HEK293 (cell line): ENCODE results near the gene DIP2C.
"Not testable (repeated sequence)": the region's sequence is repeated elsewhere in the genome, so short reads cannot be mapped to it uniquely, and the experiment has no call there.

Experiments
- CTCF ChIA-PET: fragments of 350-600 bp; formaldehyde crosslinking; extraction: SDS; loops from one replicate; lab custom pipeline; 2021; ENCODE audit warnings: antibody characterized with exemption; lab: Yijun Ruan, JAX
- POLR2A ChIA-PET: fragments of 300-600 bp; formaldehyde crosslinking; extraction: SDS; loops from one replicate; lab custom pipeline; 2020; ENCODE audit warnings: antibody characterized with exemption, inconsistent platforms; lab: Yijun Ruan, JAX
- H3K27ac ChIP-seq: fragments of 200-500 bp; sonication (Bioruptor generic); 2 replicates; pipeline ENCODE4 v1.5.1; 2014; ENCODE audit warnings: low read depth, low read length, control low read depth, inconsistent platforms; ENCODE audit errors: extremely low read depth
- H3K36me3 ChIP-seq, 2 experiments: fragments of 200-500 bp in 1 of 2; sonication (Bioruptor generic) in 1 of 2; 1 replicate in 1 of 2; 2 replicates in 1 of 2; pipeline ENCODE4 v1.5.1; 2014 to 2017; ENCODE audit warnings: inconsistent platforms in 2 of 2, low read length in 2 of 2; ENCODE audit not compliant: control insufficient read depth in 2 of 2, insufficient read depth in 1 of 2
- H3K4me1 ChIP-seq: fragments of 200-500 bp; sonication (Bioruptor generic); 2 replicates; pipeline ENCODE4 v1.5.1; 2014; ENCODE audit warnings: mild to moderate bottlenecking, low read length, inconsistent platforms; ENCODE audit not compliant: control insufficient read depth, insufficient read depth
- H3K4me3 ChIP-seq: 2 replicates; pipeline ENCODE4 v1.5.1; 2011; ENCODE audit warnings: low read depth, mild to moderate bottlenecking, control low read depth, low read length, moderate library complexity
- H3K9me3 ChIP-seq: fragments of 200-500 bp; sonication (Bioruptor generic); 2 replicates; pipeline ENCODE4 v1.5.1; 2014; ENCODE audit warnings: low read depth, low read length, inconsistent platforms; ENCODE audit not compliant: control insufficient read depth, insufficient read depth
- FEZF1 ChIP-seq: fragments of 450-650 bp; formaldehyde crosslinking; IDR thresholded peaks from 2 replicates; pipeline ENCODE4 v1.5.1; 2016; ENCODE audit warnings: missing biosample characterization, missing genetic modification characterization
- IKZF3 ChIP-seq: fragments of 450-650 bp; IDR thresholded peaks from 2 replicates; pipeline ENCODE4 v1.5.0; 2018; ENCODE audit warnings: missing biosample characterization, mild to moderate bottlenecking, missing genetic modification characterization, moderate library complexity
- KLF7 ChIP-seq: fragments of 450-650 bp; formaldehyde crosslinking; IDR thresholded peaks from 2 replicates; pipeline ENCODE4 v1.5.1; 2016; ENCODE audit warnings: missing biosample characterization, missing genetic modification characterization, borderline replicate concordance
- PRDM6 ChIP-seq: fragments of 450-650 bp; formaldehyde crosslinking; IDR thresholded peaks from 2 replicates; pipeline ENCODE4 v1.5.1; 2017; ENCODE audit warnings: missing biosample characterization, missing genetic modification characterization
- REPIN1 ChIP-seq: fragments of 450-650 bp; formaldehyde crosslinking; IDR thresholded peaks from 2 replicates; pipeline ENCODE4 v1.5.1; 2017; ENCODE audit warnings: missing biosample characterization, missing genetic modification characterization, low read depth
- SCRT2 ChIP-seq: fragments of 450-650 bp; formaldehyde crosslinking; IDR thresholded peaks from 2 replicates; pipeline ENCODE4 v1.5.1; 2016; ENCODE audit warnings: missing biosample characterization, missing genetic modification characterization
- ZBTB17 ChIP-seq: fragments of 450-650 bp; formaldehyde crosslinking; IDR thresholded peaks from 2 replicates; pipeline ENCODE4 v1.5.1; 2016; ENCODE audit warnings: missing biosample characterization, missing genetic modification characterization
- ZBTB26 ChIP-seq: fragments of 450-650 bp; formaldehyde crosslinking; optimal IDR thresholded peaks from 2 replicates; pipeline ENCODE3; 2016; ENCODE audit warnings: missing biosample characterization, mild to moderate bottlenecking, missing genetic modification characterization
- ZFHX2 ChIP-seq: fragments of 450-650 bp; formaldehyde crosslinking; conservative IDR thresholded peaks from 2 replicates; pipeline ENCODE4 v1.5.1; 2016; ENCODE audit warnings: missing biosample characterization, missing genetic modification characterization
- ZNF112 ChIP-seq: fragments of 450-650 bp; formaldehyde crosslinking; IDR thresholded peaks from 2 replicates; pipeline ENCODE4 v1.5.0; 2017; ENCODE audit warnings: missing biosample characterization, missing genetic modification characterization
- ZNF146 ChIP-seq: fragments of 450-650 bp; formaldehyde crosslinking; IDR thresholded peaks from 2 replicates; pipeline ENCODE4 v1.5.1; 2016; ENCODE audit warnings: missing biosample characterization, missing genetic modification characterization
- ZNF184 ChIP-seq: fragments of 450-650 bp; IDR thresholded peaks from 2 replicates; pipeline ENCODE4 v1.5.1; 2018; ENCODE audit warnings: missing biosample characterization, mild to moderate bottlenecking, missing genetic modification characterization
- ZNF202 ChIP-seq: fragments of 450-650 bp; formaldehyde crosslinking; IDR thresholded peaks from 2 replicates; pipeline ENCODE4 v1.5.1; 2016; ENCODE audit warnings: missing biosample characterization, missing genetic modification characterization, borderline replicate concordance
- ZNF248 ChIP-seq: fragments of 450-650 bp; formaldehyde crosslinking; IDR thresholded peaks from 2 replicates; pipeline ENCODE4 v1.5.1; 2017; ENCODE audit warnings: missing biosample characterization, missing genetic modification characterization
- ZNF26 ChIP-seq: fragments of 450-650 bp; formaldehyde crosslinking; IDR thresholded peaks from 2 replicates; pipeline ENCODE4 v1.5.1; 2016; ENCODE audit warnings: missing biosample characterization, missing genetic modification characterization
- ZNF266 ChIP-seq: fragments of 450-650 bp; formaldehyde crosslinking; IDR thresholded peaks from 2 replicates; pipeline ENCODE4 v1.5.1; 2016; ENCODE audit warnings: missing biosample characterization, missing genetic modification characterization, low read depth
- ZNF324 ChIP-seq: fragments of 450-650 bp; formaldehyde crosslinking; IDR thresholded peaks from 2 replicates; pipeline ENCODE4 v1.5.1; 2016; ENCODE audit warnings: missing biosample characterization, missing genetic modification characterization
- ZNF501 ChIP-seq: fragments of 450-650 bp; formaldehyde crosslinking; IDR thresholded peaks from 2 replicates; pipeline ENCODE4 v1.5.1; 2016; ENCODE audit warnings: missing biosample characterization, missing genetic modification characterization
- ZNF600 ChIP-seq: fragments of 450-650 bp; formaldehyde crosslinking; IDR thresholded peaks from 2 replicates; pipeline ENCODE4 v1.5.1; 2016; ENCODE audit warnings: missing biosample characterization, missing genetic modification characterization
- ZNF629 ChIP-seq: fragments of 450-650 bp; formaldehyde crosslinking; IDR thresholded peaks from 2 replicates; pipeline ENCODE4 v1.5.1; 2017; ENCODE audit warnings: missing biosample characterization, missing genetic modification characterization
- ZNF654 ChIP-seq: fragments of 450-650 bp; formaldehyde crosslinking; IDR thresholded peaks from 2 replicates; pipeline ENCODE4 v1.5.1; 2016; ENCODE audit warnings: low read depth, missing biosample characterization, missing genetic modification characterization
- ZXDB ChIP-seq: fragments of 450-650 bp; formaldehyde crosslinking; IDR thresholded peaks from 2 replicates; pipeline ENCODE4 v1.5.1; 2016; ENCODE audit warnings: missing biosample characterization, missing genetic modification characterization

The DIP2C gene

GRCh38 chr10:634256-634655, 55.2 kb downstream of the DIP2C start (continued):
- peak; percentile 69 for TF ChIP-seq ZNF629 (tag by site-specific recombination)
- no peak for TF ChIP-seq ZNF248
- TF ChIP-seq ZNF501 = no peak
- no peak for TF ChIP-seq IKZF3 (tag by site-specific recombination)
- no peak for TF ChIP-seq REPIN1 (tag by site-specific recombination)
- TF ChIP-seq ZFHX2 (tag by site-specific recombination) = no peak
- TF ChIP-seq FEZF1 = no peak
- peak; percentile 74 for TF ChIP-seq ZNF600 (tag by site-specific recombination)
- TF ChIP-seq ZNF146 (tag by site-specific recombination) = no peak
- 0 out of 2 replicates have a peak, but pooled peaks have one; percentile 15 for TF ChIP-seq ZBTB17

- Histone ChIP-seq H3K9me3 (no peaks in the 10 kb centered on the region), H3K27ac (no peak overlapping the region), H3K36me3 (peaks cover 0 to 3% of the 10 kb centered on the region in 2 experiments; a peak in 1 of 3 replicates), H3K4me3 (no peak overlapping the region), H3K4me1 (0 out of 2 replicates have a peak, but pooled peaks cover 3% of the 10 kb centered on the region)
- ChIA-PET CTCF (interaction anchor here (0.6 kb wide), 1 partner anchor 14 kb away, joined by 4 read pairs; no protein-coding TSS in a partner anchor), POLR2A (no interaction called here)
- no peak for TF ChIP-seq ZNF112
- TF ChIP-seq PRDM6 (tag by site-specific recombination) = 0 out of 2 replicates have a peak, but pooled peaks have one; percentile 9
- TF ChIP-seq ZXDB (tag by site-specific recombination) = no peak
- TF ChIP-seq SCRT2 (tag by site-specific recombination) = peak; percentile 63
These were observed 55.9 kb downstream of the DIP2C start for GRCh38 chr10:633279-634245.

- H3K27ac ChIP-seq, H3K4me3 ChIP-seq, H3K4me1 ChIP-seq, H3K9me3 ChIP-seq, H3K36me3 ChIP-seq, CTCF ChIA-PET, POLR2A ChIA-PET: not testable (repeated sequence)
These were observed 56.7 kb downstream of the DIP2C start for GRCh38 chr10:632807-633177.

GRCh38 chr10:632155-632806, 57.2 kb downstream of the DIP2C start:
- H3K27ac ChIP-seq, POLR2A ChIA-PET, H3K9me3 ChIP-seq, H3K4me3 ChIP-seq, CTCF ChIA-PET, H3K4me1 ChIP-seq, H3K36me3 ChIP-seq: not testable (repeated sequence)

GRCh38 chr10:631266-631665, 58.2 kb downstream of the DIP2C start:
- H3K27ac ChIP-seq = no peak overlapping the region
- ChIA-PET CTCF (no interaction called here), POLR2A (no interaction called here)
- H3K4me1 ChIP-seq = 0 out of 2 replicates have a peak, but pooled peaks cover 3% of the 10 kb centered on the region
- H3K36me3 ChIP-seq = peaks cover 0 to 3% of the 10 kb centered on the region in 2 experiments; a peak in 1 of 3 replicates
- no peaks in the 10 kb centered on the region for H3K9me3 ChIP-seq
- H3K4me3 ChIP-seq = no peak overlapping the region
- no peak for TF ChIP-seq KLF7 (tag by site-specific recombination)
- TF ChIP-seq ZBTB26 (tag by site-specific recombination) = no peak
- TF ChIP-seq ZNF324 (tag by site-specific recombination) = no peak
- no peak for TF ChIP-seq ZNF26
- TF ChIP-seq ZNF202 (tag by site-specific recombination) = no peak
- TF ChIP-seq ZNF266 (tag by site-specific recombination) = no peak
- TF ChIP-seq ZNF654 (tag by site-specific recombination) = no peak
- TF ChIP-seq ZNF184 = no peak
